T-cell (primary cell): ENCODE results near the gene PLXNA2. TPM values are rescaled to one million over a fixed set of nuclear protein-coding genes. Genes with fewer than 3 reads are reported as not detected.

Experiments
- ATAC-seq, 4 experiments: fragments of 200-7000 bp in 3 of 4; fragments of 150-1000 bp in 1 of 4; cut with Tn5 transposase; replicated peaks in 1 of 4; 1 replicate in 3 of 4; 2 replicates in 1 of 4; pipeline ENCODE4 v1.10.0; 2021; ENCODE audit warnings: moderate library complexity in 3 of 4, mild to moderate bottlenecking in 2 of 4, moderate number of reproducible peaks in 1 of 4
- CTCF ChIA-PET, 2 donors: fragments of 300-600 bp; sonication (Branson Sonifier 250); formaldehyde crosslinking; loops; one replicate each; lab custom pipeline; 2022; ENCODE audit warnings: antibody characterized with exemption in 2 of 2; lab: Charles Lee
- POLR2A ChIA-PET, 2 donors: fragments of 300-600 bp; sonication (Branson Sonifier 250); formaldehyde crosslinking; loops; one replicate each; lab custom pipeline; 2022; ENCODE audit warnings: antibody characterized with exemption in 2 of 2; lab: Charles Lee
- DNase-seq, 35 experiments: peaks; one replicate each; pipeline versions ENCODE4 v3.0.0 to v3.0.0-alpha.2; 2013 to 2023
- H3K27ac ChIP-seq: one replicate; pipeline ENCODE4 v1.5.1; 2013; ENCODE audit warnings: low read length
- H3K27me3 ChIP-seq, 2 experiments: replicated peaks in 1 of 2; 1 replicate in 1 of 2; 2 replicates in 1 of 2; pipeline versions ENCODE4 v1.6.1 to v1.7.0; 2013; ENCODE audit warnings: low read length in 1 of 2, mixed read lengths in 1 of 2; ENCODE audit not compliant: control insufficient read depth in 2 of 2, insufficient read depth in 2 of 2; ENCODE audit errors: extremely low read depth in 1 of 2
- H3K36me3 ChIP-seq, 2 donors: 1 replicate in 1 of 2; 2 replicates in 1 of 2; pipeline versions ENCODE4 v1.6.1 to v1.7.0; 2013; ENCODE audit warnings: low read length in 1 of 2; ENCODE audit not compliant: control insufficient read depth in 2 of 2, insufficient read depth in 1 of 2; ENCODE audit errors: extremely low read depth in 1 of 2
- H3K4me1 ChIP-seq, 2 experiments: 1 replicate in 1 of 2; 2 replicates in 1 of 2; pipeline versions ENCODE4 v1.6.1 to v1.7.0; 2013; ENCODE audit warnings: low read length in 2 of 2, mixed read lengths in 1 of 2; ENCODE audit not compliant: insufficient read depth in 2 of 2, control insufficient read depth in 1 of 2; ENCODE audit errors: extremely low read depth in 1 of 2
- H3K4me3 ChIP-seq, 2 donors: 1 replicate in 1 of 2; 2 replicates in 1 of 2; pipeline versions ENCODE4 v1.5.1 to v1.7.0; 2013; ENCODE audit warnings: mild to moderate bottlenecking in 2 of 2, low read length in 1 of 2, moderate library complexity in 1 of 2; ENCODE audit not compliant: control insufficient read depth in 1 of 2; ENCODE audit errors: extremely low read depth in 1 of 2
- H3K9me3 ChIP-seq: 2 replicates; pipeline ENCODE4 v1.7.0; 2013
- H3K27ac Mint-ChIP-seq, 2 donors: one replicate each; pipeline ENCODE4 v1.8.0; 2020 to 2021; ENCODE audit warnings: mild to moderate bottlenecking in 2 of 2, mixed read lengths in 2 of 2
- H3K27me3 Mint-ChIP-seq, 2 donors: one replicate each; pipeline ENCODE4 v1.8.0; 2021 to 2022; ENCODE audit warnings: mixed read lengths in 2 of 2
- H3K36me3 Mint-ChIP-seq: one replicate; pipeline ENCODE4 v1.8.0; 2021; ENCODE audit warnings: mixed read lengths
- H3K4me1 Mint-ChIP-seq, 3 donors: one replicate each; pipeline ENCODE4 v1.8.0; 2020 to 2022; ENCODE audit warnings: mixed read lengths in 3 of 3, mild to moderate bottlenecking in 1 of 3
- H3K4me3 Mint-ChIP-seq, 3 donors: one replicate each; pipeline ENCODE4 v1.8.0; 2020 to 2022; ENCODE audit warnings: mild to moderate bottlenecking in 3 of 3, mixed read lengths in 3 of 3, moderate library complexity in 3 of 3
- H3K9me3 Mint-ChIP-seq, 3 donors: one replicate each; pipeline ENCODE4 v1.8.0; 2020 to 2022; ENCODE audit warnings: mixed read lengths in 3 of 3
- WGBS: methylation state at CpG from one replicate; pipeline ENCODE4 v1.1.5; 2013; ENCODE audit warnings: missing lambda C conversion rate; ENCODE audit not compliant: insufficient coverage; 5-methylcytosine and 5-hydroxymethylcytosine counted together
- total RNA-seq, 35 experiments: library from RNA in 6 of 35; stranded (reverse) in 6 of 35; fragments of 120-200 nt in 1 of 35; gene quantifications; one replicate each; pipeline versions ENCODE4 v1.2.1 to v1.2.4 and lab custom pipeline; 2013 to 2026

Gene PLXNA2
- total RNA-seq, 5 donors from 2014 or later (not counting 1 experiment from before 2014, with no cell fraction given) = 1.3 to 2.6 (median 2.2) TPM

DNA sequence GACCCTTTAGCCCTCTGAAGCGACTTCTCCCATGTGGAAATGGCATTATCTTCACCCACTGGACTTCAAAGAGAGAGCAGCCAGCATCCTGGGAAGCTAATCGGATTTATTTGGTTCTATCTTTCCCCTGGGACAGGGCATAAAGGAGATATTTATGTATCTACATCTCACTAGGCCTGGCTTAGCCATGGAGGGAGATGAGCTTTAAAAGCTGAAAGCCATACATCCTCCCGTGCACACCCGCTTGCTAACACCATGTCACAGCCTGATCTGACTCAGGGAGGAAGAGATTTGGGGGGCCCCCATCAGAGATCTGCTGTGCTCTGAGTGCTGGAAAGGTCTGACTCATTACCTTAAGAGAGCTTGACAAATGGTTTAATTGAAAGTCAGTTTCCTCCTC is 155.9 kb downstream of the PLXNA2 start:
- Histone ChIP-seq H3K36me3 (no peaks in the 10 kb centered on the region), H3K27me3 (peaks cover 0 to under 1% of the 10 kb centered on the region in 2 experiments), H3K4me1 (peaks cover 0 to 7% of the 10 kb centered on the region in 2 experiments), H3K27ac (no peak overlapping the region), H3K9me3 (no peaks in the 10 kb centered on the region), H3K4me3 (no peak overlapping the region)
- H3K4me3 Mint-ChIP-seq = no peak overlapping the region
- H3K27me3 Mint-ChIP-seq = no peaks in the 10 kb centered on the region
- no peaks in the 10 kb centered on the region for H3K9me3 Mint-ChIP-seq
- DNase-seq (no peak), ATAC-seq (no peak)
- ChIA-PET POLR2A (no interaction called here), CTCF (interaction anchor here (1.1 to 1.2 kb wide), 2 partner anchors 8 to 67 kb away, joined by 3 to 4 read pairs; no protein-coding TSS in a partner anchor)
- no peaks in the 10 kb centered on the region for H3K36me3 Mint-ChIP-seq
- no peak overlapping the region for H3K27ac Mint-ChIP-seq
- 86% methylated on average over 1 of the region's 4 CpGs for WGBS
- H3K4me1 Mint-ChIP-seq = peaks cover 20 to 25% (median 20%) of the 10 kb centered on the region in 3 donors

DNA sequence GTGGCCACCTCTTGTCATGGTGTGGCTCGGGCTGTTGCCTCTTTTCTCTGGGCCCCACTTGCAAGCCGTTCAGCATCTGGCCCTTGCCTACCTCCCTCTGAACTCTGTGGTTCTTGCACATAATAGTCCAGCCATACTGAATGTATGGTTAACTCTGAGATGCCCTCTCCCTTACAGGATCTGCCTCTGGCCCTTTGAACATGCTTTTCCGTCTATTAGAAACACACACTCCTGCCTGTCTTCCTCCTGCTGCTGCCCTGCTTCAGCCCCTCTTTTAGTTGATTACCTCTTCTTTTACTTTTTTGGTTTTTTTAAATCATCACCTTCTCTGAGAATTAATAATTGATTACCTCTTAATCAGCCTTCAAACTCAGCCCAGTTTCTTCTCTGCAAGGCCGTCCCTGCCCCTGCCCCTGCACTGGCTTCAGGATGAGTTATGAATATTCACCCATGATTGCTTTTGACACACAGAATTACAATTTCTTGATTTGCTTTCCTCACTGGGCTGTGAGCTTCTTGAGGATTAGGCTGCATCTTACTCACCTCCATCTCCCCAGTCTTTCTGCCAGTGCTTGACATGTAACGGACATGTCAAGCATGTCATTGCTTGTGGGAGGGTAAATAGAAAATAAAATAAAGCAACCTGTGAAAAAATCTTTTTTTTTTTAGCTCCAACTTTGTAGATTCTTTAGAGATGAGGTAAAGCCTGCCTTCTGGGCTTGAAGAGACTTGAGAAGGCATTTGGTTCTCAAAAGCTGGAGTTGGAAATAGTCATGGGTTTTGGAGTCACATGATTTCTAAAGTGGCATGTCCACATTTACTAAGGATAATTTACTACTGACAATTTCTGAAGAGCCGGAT is 158.3 kb downstream of the PLXNA2 start:
- peak overlapping the region; percentile 72 to 77 (median 77) for H3K4me3 Mint-ChIP-seq
- no peaks in the 10 kb centered on the region for H3K36me3 Mint-ChIP-seq
- DNase-seq (peak in 1 of 35 experiments; percentile 8), ATAC-seq (no peak)
- Histone ChIP-seq H3K27ac (peak overlapping the region; percentile 37), H3K36me3 (no peaks in the 10 kb centered on the region), H3K27me3 (peaks cover 0 to 12% of the 10 kb centered on the region in 2 experiments), H3K9me3 (no peaks in the 10 kb centered on the region), H3K4me1 (peaks cover 0 to 7% of the 10 kb centered on the region in 2 experiments), H3K4me3 (peak overlapping the region; percentile 34 to 55)
- ChIA-PET POLR2A (interaction anchor here (0.6 to 0.8 kb wide), 2 partner anchors 11 to 63 kb away, joined by 3 to 4 read pairs; no protein-coding TSS in a partner anchor), CTCF (interaction anchor here (0.7 to 1.4 kb wide), 5 partner anchors 14 to 201 kb away, joined by 3 to 11 read pairs (median 3); no protein-coding TSS in a partner anchor)
- H3K27me3 Mint-ChIP-seq = peaks cover 1 to 5% of the 10 kb centered on the region in 2 donors
- H3K9me3 Mint-ChIP-seq = no peaks in the 10 kb centered on the region
- H3K27ac Mint-ChIP-seq = peak overlapping the region; percentile 86 to 94
- 81% methylated on average over 5 of the region's 6 CpGs for WGBS
- peaks cover 20 to 25% (median 20%) of the 10 kb centered on the region in 3 donors for H3K4me1 Mint-ChIP-seq

DNA sequence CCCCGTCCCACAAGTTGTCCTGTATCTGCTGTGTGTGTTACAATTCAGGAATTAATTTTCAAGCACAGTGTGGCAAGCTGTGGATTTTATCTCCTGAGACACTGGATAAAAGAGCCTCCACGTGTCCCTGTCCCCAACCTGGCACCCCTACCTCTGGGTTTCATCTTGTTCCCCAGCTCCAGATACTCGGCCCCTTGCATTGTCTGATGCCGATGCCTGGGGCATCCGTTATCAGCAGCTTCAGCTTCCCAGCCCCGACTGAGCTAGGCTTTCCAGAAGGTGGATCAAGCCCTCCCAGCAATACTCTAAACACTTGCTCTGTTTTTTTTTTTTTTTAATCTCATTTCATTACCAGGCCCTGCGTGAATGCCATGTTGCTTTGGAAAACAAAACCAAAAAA is 159.4 kb downstream of the PLXNA2 start:
- no peak for DNase-seq
- no peak overlapping the region for H3K27ac ChIP-seq
- H3K9me3 ChIP-seq = no peaks in the 10 kb centered on the region
- ChIA-PET CTCF (no interaction called here), POLR2A (no interaction called here)
- whole genome bisulfite sequencing = 82% methylated on average over 2 of the region's 7 CpGs
- ATAC-seq = no peak
- Mint-ChIP-seq H3K9me3 (no peaks in the 10 kb centered on the region), H3K4me3 (no peak overlapping the region), H3K36me3 (no peaks in the 10 kb centered on the region), H3K27me3 (peaks cover 1 to 5% of the 10 kb centered on the region in 2 donors), H3K27ac (no peak overlapping the region), H3K4me1 (peaks cover 20 to 25% (median 20%) of the 10 kb centered on the region in 3 donors)
- no peak overlapping the region for H3K4me3 ChIP-seq
- peaks cover 0 to 7% of the 10 kb centered on the region in 2 experiments for H3K4me1 ChIP-seq
- H3K36me3 ChIP-seq = no peaks in the 10 kb centered on the region
- H3K27me3 ChIP-seq = peaks cover 0 to 12% of the 10 kb centered on the region in 2 experiments

- CTCF ChIA-PET = no interaction called here
- POLR2A ChIA-PET = no interaction called here
- H3K27ac Mint-ChIP-seq = no peak overlapping the region
Measured at GRCh38 chr1:208084220-208084619, 160.0 kb downstream of the PLXNA2 start.

DNA sequence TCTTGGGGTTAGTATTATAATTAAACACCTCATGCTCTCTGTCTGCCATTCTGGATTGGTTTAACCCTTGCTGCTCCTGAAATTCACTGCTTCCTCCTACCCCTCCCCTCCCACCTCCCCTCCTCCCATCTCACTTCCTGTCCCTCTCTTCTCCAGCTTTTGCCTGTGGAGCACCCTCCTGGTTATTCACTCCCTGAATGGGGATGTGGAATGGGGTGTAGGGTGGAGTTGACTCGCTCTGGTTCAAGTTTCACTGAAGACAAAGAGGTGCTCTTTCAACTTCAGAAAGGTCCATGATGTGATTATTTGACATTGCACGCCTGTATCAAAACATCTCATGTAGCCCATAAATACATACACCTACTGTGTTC is 160.5 kb downstream of the PLXNA2 start:
- Mint-ChIP-seq H3K4me3 (no peak overlapping the region), H3K27ac (no peak overlapping the region), H3K9me3 (no peaks in the 10 kb centered on the region), H3K27me3 (peaks cover 1 to 5% of the 10 kb centered on the region in 2 donors), H3K4me1 (peaks cover 20 to 25% (median 20%) of the 10 kb centered on the region in 3 donors), H3K36me3 (no peaks in the 10 kb centered on the region)
- Histone ChIP-seq H3K9me3 (no peaks in the 10 kb centered on the region), H3K36me3 (no peaks in the 10 kb centered on the region), H3K4me1 (peaks cover 0 to 7% of the 10 kb centered on the region in 2 experiments), H3K27ac (no peak overlapping the region), H3K4me3 (no peak overlapping the region), H3K27me3 (peaks cover 0 to 12% of the 10 kb centered on the region in 2 experiments)
- no peak for DNase-seq
- POLR2A ChIA-PET = no interaction called here
- no CpG with 5 or more reads among the region's 2 CpGs for WGBS
- CTCF ChIA-PET = no interaction called here
- no peak for ATAC-seq

More at GRCh38 chr1:208084220-208084619, 160.0 kb downstream of the PLXNA2 start:
- ATAC-seq = no peak
- Histone ChIP-seq H3K9me3 (no peaks in the 10 kb centered on the region), H3K27me3 (peaks cover 0 to 12% of the 10 kb centered on the region in 2 experiments), H3K4me3 (no peak overlapping the region), H3K36me3 (no peaks in the 10 kb centered on the region), H3K27ac (no peak overlapping the region), H3K4me1 (peaks cover 0 to 7% of the 10 kb centered on the region in 2 experiments)
- WGBS = 91% methylated on average over 16 of the region's 16 CpGs
- H3K9me3 Mint-ChIP-seq = no peaks in the 10 kb centered on the region
- peaks cover 20 to 25% (median 20%) of the 10 kb centered on the region in 3 donors for H3K4me1 Mint-ChIP-seq
- no peaks in the 10 kb centered on the region for H3K36me3 Mint-ChIP-seq
- H3K4me3 Mint-ChIP-seq = no peak overlapping the region
- peaks cover 1 to 5% of the 10 kb centered on the region in 2 donors for H3K27me3 Mint-ChIP-seq
- no peak for DNase-seq

DNA sequence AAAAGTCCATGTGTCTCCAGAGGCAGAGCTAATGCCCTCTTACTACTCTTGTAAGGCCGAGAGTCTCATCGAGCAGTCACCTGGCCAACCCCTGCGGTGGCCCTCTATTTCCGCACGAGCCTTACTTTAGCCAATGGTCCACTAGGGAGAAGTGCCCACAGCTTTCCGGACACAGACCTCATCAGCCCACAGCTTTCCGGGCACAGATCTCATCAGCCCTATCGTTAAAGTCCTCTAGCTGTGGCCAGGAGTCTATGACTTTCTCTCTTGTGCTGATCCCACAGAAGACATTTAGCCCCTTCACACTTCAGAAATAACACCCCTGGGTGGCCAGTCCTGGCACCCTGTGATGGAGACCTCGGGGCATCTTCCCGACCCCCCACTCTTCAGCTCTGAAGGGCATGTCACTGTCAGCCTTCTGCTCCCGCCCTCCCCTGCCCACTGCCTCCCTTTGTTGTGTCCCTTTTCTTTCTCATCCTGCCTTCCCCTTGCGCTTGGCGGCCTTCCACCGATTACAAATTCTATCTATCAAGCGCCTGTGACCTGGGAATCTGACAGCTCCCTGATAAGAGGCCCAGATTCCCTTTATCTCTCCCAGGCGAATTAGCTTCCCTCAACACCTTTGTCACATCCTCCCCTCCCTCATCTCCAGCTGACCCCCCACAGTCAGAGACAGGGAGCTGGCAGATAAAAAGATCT is 161.0 kb downstream of the PLXNA2 start:
- POLR2A ChIA-PET = no interaction called here

More for the DNA sequence above, 161.0 kb downstream of the PLXNA2 start:
- Histone ChIP-seq H3K36me3 (no peaks in the 10 kb centered on the region), H3K27me3 (peaks cover 0 to 12% of the 10 kb centered on the region in 2 experiments), H3K4me1 (peaks cover 0 to 7% of the 10 kb centered on the region in 2 experiments), H3K9me3 (no peaks in the 10 kb centered on the region), H3K4me3 (no peak overlapping the region), H3K27ac (no peak overlapping the region)
- ATAC-seq (no peak), DNase-seq (no peak)
- Mint-ChIP-seq H3K27ac (no peak overlapping the region), H3K36me3 (no peaks in the 10 kb centered on the region), H3K9me3 (no peaks in the 10 kb centered on the region), H3K4me3 (no peak overlapping the region), H3K27me3 (peaks cover 1 to 5% of the 10 kb centered on the region in 2 donors), H3K4me1 (peaks cover 20 to 25% (median 20%) of the 10 kb centered on the region in 3 donors)
- CTCF ChIA-PET = no interaction called here
- WGBS = 89% methylated on average over 15 of the region's 16 CpGs
